Neural progenitor cell (in vitro differentiated cells): ENCODE measurements around the gene ACP4. TPM values are rescaled to one million over a fixed set of nuclear protein-coding genes. Genes with fewer than 3 reads are reported as not detected.

ENCODE experiments used
- DNase-seq: peaks from one replicate; pipeline ENCODE4 v3.0.0-alpha.2; 2016; ENCODE audit warnings: low spot score
- H2AFZ ChIP-seq: fragments of 200-600 bp; sonication (generic); replicated peaks from 2 replicates; pipeline ENCODE4 v1.6.1; 2016; ENCODE audit warnings: antibody characterized with exemption
- H3F3A ChIP-seq: fragments of 200-600 bp; sonication (generic); 2 replicates; pipeline ENCODE4 v1.6.1; 2016; ENCODE audit warnings: antibody characterized with exemption, low read depth
- H3K27ac ChIP-seq: fragments of 200-600 bp; sonication (generic); 2 replicates; pipeline ENCODE4 v1.5.1; 2016; ENCODE audit warnings: mild to moderate bottlenecking
- H3K27me3 ChIP-seq: fragments of 200-600 bp; sonication (generic); 2 replicates; pipeline ENCODE4 v1.6.1; 2016; ENCODE audit warnings: mild to moderate bottlenecking, moderate library complexity
- H3K36me3 ChIP-seq: fragments of 200-600 bp; sonication (generic); 2 replicates; pipeline ENCODE4 v1.5.1; 2016
- H3K4me1 ChIP-seq: fragments of 200-600 bp; sonication (generic); 2 replicates; pipeline ENCODE4 v1.6.1; 2016; ENCODE audit warnings: mixed run types
- H3K4me2 ChIP-seq: fragments of 200-600 bp; sonication (generic); 2 replicates; pipeline ENCODE4 v1.6.1; 2016
- H3K4me3 ChIP-seq: fragments of 200-600 bp; sonication (generic); 2 replicates; pipeline ENCODE4 v1.5.1; 2016
- H3K79me2 ChIP-seq: fragments of 200-600 bp; sonication (generic); 2 replicates; pipeline ENCODE4 v1.6.1; 2016; ENCODE audit warnings: low read depth
- H3K9ac ChIP-seq: fragments of 200-600 bp; sonication (generic); 2 replicates; pipeline ENCODE4 v1.6.1; 2016
- H3K9me3 ChIP-seq: fragments of 200-600 bp; sonication (generic); 2 replicates; pipeline ENCODE4 v1.5.1; 2016; ENCODE audit warnings: low read depth
- H4K20me1 ChIP-seq: fragments of 200-600 bp; sonication (generic); 2 replicates; pipeline ENCODE4 v1.6.1; 2016; ENCODE audit warnings: low read depth
- H3K27ac Mint-ChIP-seq: 3 replicates; pipeline ENCODE4 v1.8.0; 2021; ENCODE audit warnings: mixed read lengths
- H3K27me3 Mint-ChIP-seq: 2 replicates; pipeline ENCODE4 v1.8.0; 2022; ENCODE audit warnings: low read depth, mild to moderate bottlenecking, inconsistent platforms, moderate library complexity, mixed read lengths; ENCODE audit not compliant: insufficient read depth
- H3K36me3 Mint-ChIP-seq: 3 replicates; pipeline ENCODE4 v1.8.0; 2021; ENCODE audit warnings: mixed read lengths
- H3K4me1 Mint-ChIP-seq: 3 replicates; pipeline ENCODE4 v1.8.0; 2021; ENCODE audit warnings: mixed read lengths
- H3K4me3 Mint-ChIP-seq: 3 replicates; pipeline ENCODE4 v1.8.0; 2021; ENCODE audit warnings: mild to moderate bottlenecking, moderate library complexity, mixed read lengths
- H3K9me3 Mint-ChIP-seq: 3 replicates; pipeline ENCODE4 v1.8.0; 2020; ENCODE audit warnings: mixed read lengths
- EZH2 ChIP-seq: fragments of 200-600 bp; sonication (generic); IDR thresholded peaks from 2 replicates; pipeline ENCODE4 v1.6.1; 2017; ENCODE audit warnings: antibody characterized with exemption, mild to moderate bottlenecking, moderate library complexity
- EZH2phosphoT487 ChIP-seq: fragments of 200-600 bp; sonication (generic); IDR thresholded peaks from 2 replicates; pipeline ENCODE4 v1.6.1; 2017; ENCODE audit warnings: antibody characterized with exemption
- total RNA-seq: library from RNA; depleted of rRNA; stranded (reverse); fragments of >200 nt; gene quantifications from 2 replicates; pipeline ENCODE4 v1.2.3, GENCODE V29; 2015; ENCODE audit warnings: low replicate concordance
- TF ChIP-seq, protein P1 (sequence below): fragments of 200-600 bp; sonication (generic); IDR thresholded peaks from 2 replicates; pipeline ENCODE4 v1.5.1; 2017; ENCODE audit warnings: antibody characterized with exemption, mild to moderate bottlenecking

The ACP4 gene
- total RNA-seq, 1 donor from 2014 or later = not detected

DNA sequence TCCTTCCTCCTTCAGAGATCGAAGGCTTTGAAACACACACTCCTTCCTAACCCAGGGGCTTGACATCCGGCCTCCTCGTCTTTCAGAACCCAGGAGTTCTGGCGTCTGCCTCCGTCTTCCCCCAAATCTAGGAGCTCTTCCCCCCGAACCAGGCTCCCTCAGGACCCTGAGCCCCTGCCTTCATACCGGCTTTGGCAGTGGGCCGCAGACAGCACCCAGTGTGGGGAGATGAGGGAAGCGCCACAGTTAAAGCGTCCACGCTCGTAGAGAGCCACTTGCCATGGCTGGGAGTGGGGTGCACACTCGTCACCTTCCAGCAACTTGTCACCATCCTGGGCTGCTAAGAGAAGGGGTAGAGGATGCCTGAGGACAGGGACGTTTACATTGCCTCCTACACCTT lies 37.3 kb downstream of the ACP4 start:
- peaks cover 2% of the 10 kb centered on the region for H3K9me3 Mint-ChIP-seq
- Histone ChIP-seq H3K4me2 (no peak overlapping the region), H4K20me1 (no peaks in the 10 kb centered on the region), H3K27ac (no peak overlapping the region), H3K4me1 (no peaks in the 10 kb centered on the region), H3K79me2 (no peaks in the 10 kb centered on the region), H2AFZ (no peak overlapping the region), H3K36me3 (no peaks in the 10 kb centered on the region), H3K27me3 (peaks cover 41% of the 10 kb centered on the region), H3K4me3 (no peak overlapping the region), H3K9ac (no peak overlapping the region), H3K9me3 (no peaks in the 10 kb centered on the region), H3F3A (no peaks in the 10 kb centered on the region)
- H3K27ac Mint-ChIP-seq = no peak overlapping the region
- H3K4me3 Mint-ChIP-seq = no peak overlapping the region
- TF ChIP-seq, protein P1, sequence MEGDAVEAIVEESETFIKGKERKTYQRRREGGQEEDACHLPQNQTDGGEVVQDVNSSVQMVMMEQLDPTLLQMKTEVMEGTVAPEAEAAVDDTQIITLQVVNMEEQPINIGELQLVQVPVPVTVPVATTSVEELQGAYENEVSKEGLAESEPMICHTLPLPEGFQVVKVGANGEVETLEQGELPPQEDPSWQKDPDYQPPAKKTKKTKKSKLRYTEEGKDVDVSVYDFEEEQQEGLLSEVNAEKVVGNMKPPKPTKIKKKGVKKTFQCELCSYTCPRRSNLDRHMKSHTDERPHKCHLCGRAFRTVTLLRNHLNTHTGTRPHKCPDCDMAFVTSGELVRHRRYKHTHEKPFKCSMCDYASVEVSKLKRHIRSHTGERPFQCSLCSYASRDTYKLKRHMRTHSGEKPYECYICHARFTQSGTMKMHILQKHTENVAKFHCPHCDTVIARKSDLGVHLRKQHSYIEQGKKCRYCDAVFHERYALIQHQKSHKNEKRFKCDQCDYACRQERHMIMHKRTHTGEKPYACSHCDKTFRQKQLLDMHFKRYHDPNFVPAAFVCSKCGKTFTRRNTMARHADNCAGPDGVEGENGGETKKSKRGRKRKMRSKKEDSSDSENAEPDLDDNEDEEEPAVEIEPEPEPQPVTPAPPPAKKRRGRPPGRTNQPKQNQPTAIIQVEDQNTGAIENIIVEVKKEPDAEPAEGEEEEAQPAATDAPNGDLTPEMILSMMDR = no peak
- TF ChIP-seq EZH2phosphoT487 (no peak), EZH2 (no peak)
- DNase-seq = no peak
- no peaks in the 10 kb centered on the region for H3K4me1 Mint-ChIP-seq
- peaks cover 21% of the 10 kb centered on the region for H3K27me3 Mint-ChIP-seq
- H3K36me3 Mint-ChIP-seq = no peaks in the 10 kb centered on the region

DNA sequence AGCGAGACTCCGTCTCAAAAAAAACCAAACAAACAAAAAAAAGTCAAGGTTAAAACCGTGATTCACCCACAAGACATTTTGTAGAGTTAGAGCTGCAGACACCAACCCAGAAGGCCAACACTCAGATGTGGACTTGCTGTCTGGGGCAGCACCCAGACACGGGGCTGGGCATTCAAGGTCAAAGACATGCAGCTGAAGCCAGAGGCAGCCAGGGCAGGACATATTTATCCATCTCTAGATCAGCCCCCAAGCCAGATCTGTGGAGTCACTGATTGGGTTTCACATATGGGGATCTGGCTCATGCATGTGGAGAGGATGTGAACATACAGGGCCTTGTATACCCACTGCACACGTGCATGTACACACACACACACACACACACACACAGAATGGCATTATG lies 39.6 kb downstream of the ACP4 start:
- no peaks in the 10 kb centered on the region for H4K20me1 ChIP-seq
- no peaks in the 10 kb centered on the region for H3K79me2 ChIP-seq
- H3F3A ChIP-seq = no peaks in the 10 kb centered on the region
- no peaks in the 10 kb centered on the region for H3K4me1 ChIP-seq
- H3K9me3 ChIP-seq = no peaks in the 10 kb centered on the region
- Mint-ChIP-seq H3K27ac (no peak overlapping the region), H3K36me3 (no peaks in the 10 kb centered on the region), H3K9me3 (peaks cover 6% of the 10 kb centered on the region), H3K4me1 (no peaks in the 10 kb centered on the region), H3K4me3 (no peak overlapping the region), H3K27me3 (peaks cover 25% of the 10 kb centered on the region)
- H3K9ac ChIP-seq = no peak overlapping the region
- no peak overlapping the region for H3K27ac ChIP-seq
- no peak overlapping the region for H2AFZ ChIP-seq
- no peak overlapping the region for H3K4me2 ChIP-seq
- H3K27me3 ChIP-seq = peaks cover 38% of the 10 kb centered on the region
- DNase-seq = no peak
- TF ChIP-seq EZH2phosphoT487 = no peak
- no peak for TF ChIP-seq EZH2
- TF ChIP-seq, protein P1 = no peak
- no peaks in the 10 kb centered on the region for H3K36me3 ChIP-seq
- H3K4me3 ChIP-seq = no peak overlapping the region

DNA sequence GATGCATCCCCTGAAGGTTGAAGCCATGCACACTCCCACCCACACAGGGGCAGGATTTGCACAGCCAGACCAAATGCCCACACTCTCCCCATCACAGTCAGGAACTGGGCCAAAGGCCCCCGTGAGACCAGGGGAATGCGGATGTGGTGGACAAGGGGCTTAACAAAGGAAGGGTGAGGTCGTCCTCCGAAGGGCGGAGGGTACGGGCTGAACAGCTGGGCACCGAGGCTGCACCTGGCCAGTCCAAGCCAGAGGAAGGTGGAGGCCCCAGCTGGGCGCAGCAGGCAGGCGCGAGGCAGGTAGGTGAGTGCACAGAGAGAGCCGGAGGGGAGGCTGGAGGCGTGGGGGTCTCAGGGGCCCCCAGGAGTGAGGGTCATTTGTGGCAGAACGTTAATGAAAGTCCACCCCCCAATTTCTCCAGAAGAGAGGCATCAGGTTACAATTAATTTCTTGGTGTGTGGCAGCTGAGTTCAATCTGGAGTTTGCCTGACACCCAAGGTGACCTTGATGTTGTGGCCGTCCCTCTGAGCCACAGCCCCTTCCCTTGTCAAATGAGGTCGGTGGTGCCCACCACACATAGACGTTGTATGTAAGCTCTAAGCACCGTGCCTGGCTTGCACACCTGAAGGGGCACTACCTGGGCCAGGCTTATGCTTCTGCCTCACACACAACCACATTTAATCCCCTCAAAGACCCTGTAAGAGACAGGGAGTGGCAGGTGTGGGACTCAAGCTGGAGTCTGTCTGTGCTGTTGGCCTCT lies 40.2 kb downstream of the ACP4 start:
- no peaks in the 10 kb centered on the region for H3K79me2 ChIP-seq
- Mint-ChIP-seq H3K4me3 (no peak overlapping the region), H3K4me1 (no peaks in the 10 kb centered on the region), H3K27ac (no peak overlapping the region), H3K27me3 (peaks cover 31% of the 10 kb centered on the region), H3K36me3 (no peaks in the 10 kb centered on the region), H3K9me3 (peaks cover 6% of the 10 kb centered on the region)
- H3K36me3 ChIP-seq = no peaks in the 10 kb centered on the region
- no peaks in the 10 kb centered on the region for H3K9me3 ChIP-seq
- H3F3A ChIP-seq = no peaks in the 10 kb centered on the region
- no peak for DNase-seq
- H3K27me3 ChIP-seq = peaks cover 45% of the 10 kb centered on the region
- H3K27ac ChIP-seq = no peak overlapping the region
- H2AFZ ChIP-seq = no peak overlapping the region
- no peaks in the 10 kb centered on the region for H3K4me1 ChIP-seq
- TF ChIP-seq, protein P1 = no peak
- TF ChIP-seq EZH2 (no peak), EZH2phosphoT487 (no peak)
- H3K4me3 ChIP-seq = no peak overlapping the region
- H3K9ac ChIP-seq = no peak overlapping the region
- no peak overlapping the region for H3K4me2 ChIP-seq
- no peaks in the 10 kb centered on the region for H4K20me1 ChIP-seq
